H9 (cell line): ENCODE data around the gene ARIH1. TPM values are rescaled to one million over a fixed set of nuclear protein-coding genes. Genes with fewer than 3 reads are reported as not detected.

Experiments
- DNase-seq: peaks from one replicate; pipeline ENCODE4 v3.0.0-alpha.2; 2017
- H2AFZ ChIP-seq: one replicate; pipeline ENCODE4 v1.6.1; 2013; ENCODE audit warnings: mild to moderate bottlenecking, low read length, control low read depth, moderate library complexity
- H2AK5ac ChIP-seq: 2 replicates; pipeline ENCODE4 v1.6.1; 2013; ENCODE audit warnings: low read length, control low read depth, mixed read lengths; ENCODE audit not compliant: insufficient read length
- H2BK120ac ChIP-seq: one replicate; pipeline ENCODE4 v1.6.1; 2013; ENCODE audit warnings: low read depth, mild to moderate bottlenecking, low read length, control low read depth, inconsistent platforms; ENCODE audit not compliant: poor library complexity, severe bottlenecking
- H2BK12ac ChIP-seq: 2 replicates; pipeline ENCODE4 v1.6.1; 2013; ENCODE audit warnings: low read length, control low read depth, mixed read lengths, low read depth; ENCODE audit not compliant: insufficient read length
- H2BK15ac ChIP-seq: 2 replicates; pipeline ENCODE4 v1.6.1; 2013; ENCODE audit warnings: low read depth, low read length, control low read depth
- H2BK20ac ChIP-seq: one replicate; pipeline ENCODE4 v1.6.1; 2013; ENCODE audit warnings: low read depth, mild to moderate bottlenecking, low read length, control low read depth, inconsistent platforms; ENCODE audit not compliant: poor library complexity, severe bottlenecking
- H2BK5ac ChIP-seq: 2 replicates; pipeline ENCODE4 v1.6.1; 2013; ENCODE audit warnings: low read length, control low read depth, mixed read lengths; ENCODE audit not compliant: insufficient read length
- H3K14ac ChIP-seq: 2 replicates; pipeline ENCODE4 v1.6.1; 2013; ENCODE audit warnings: low read length, control low read depth; ENCODE audit not compliant: insufficient read depth
- H3K18ac ChIP-seq: 2 replicates; pipeline ENCODE4 v1.6.1; 2013; ENCODE audit warnings: low read depth, mild to moderate bottlenecking, mixed read lengths, low read length, control low read depth; ENCODE audit not compliant: insufficient read length
- H3K23ac ChIP-seq: 2 replicates; pipeline ENCODE4 v1.6.1; 2013; ENCODE audit warnings: low read length, control low read depth, mixed read lengths, low read depth; ENCODE audit not compliant: insufficient read length
- H3K23me2 ChIP-seq: 2 replicates; pipeline ENCODE4 v1.6.1; 2013; ENCODE audit warnings: low read depth, mild to moderate bottlenecking, mixed read lengths, low read length, control low read depth; ENCODE audit not compliant: insufficient read length, poor library complexity, severe bottlenecking
- H3K27ac ChIP-seq: 2 replicates; pipeline ENCODE4 v1.5.1; 2013; ENCODE audit warnings: low read length, control low read depth, mixed read lengths, low read depth; ENCODE audit not compliant: insufficient read length
- H3K27me3 ChIP-seq: 2 replicates; pipeline ENCODE4 v1.6.1; 2013; ENCODE audit warnings: low read length, control low read depth, inconsistent platforms; ENCODE audit not compliant: insufficient read depth
- H3K4ac ChIP-seq: 2 replicates; pipeline ENCODE4 v1.6.1; 2013; ENCODE audit warnings: low read depth, mild to moderate bottlenecking, control low read depth, inconsistent platforms, low read length, moderate library complexity
- H3K4me1 ChIP-seq: 2 replicates; pipeline ENCODE4 v1.6.1; 2013; ENCODE audit warnings: low read length, control low read depth, inconsistent platforms; ENCODE audit not compliant: insufficient read depth
- H3K4me2 ChIP-seq: 2 replicates; pipeline ENCODE4 v1.6.1; 2013; ENCODE audit warnings: low read length, control low read depth, mixed read lengths; ENCODE audit not compliant: insufficient read length, insufficient read depth
- H3K56ac ChIP-seq: 2 replicates; pipeline ENCODE4 v1.6.1; 2013; ENCODE audit warnings: low read depth, mild to moderate bottlenecking, mixed read lengths, low read length, control low read depth; ENCODE audit not compliant: insufficient read length
- H3K79me1 ChIP-seq: 2 replicates; pipeline ENCODE4 v1.6.1; 2013; ENCODE audit warnings: low read depth, mild to moderate bottlenecking, moderate library complexity, low read length, control low read depth, inconsistent platforms; ENCODE audit not compliant: insufficient read depth, poor library complexity, severe bottlenecking
- H3K79me2 ChIP-seq: 2 replicates; pipeline ENCODE4 v1.6.1; 2013; ENCODE audit warnings: low read length, control low read depth, inconsistent platforms; ENCODE audit not compliant: insufficient read depth
- H3K9ac ChIP-seq: 2 replicates; pipeline ENCODE4 v1.6.1; 2013; ENCODE audit warnings: low read length, control low read depth, mixed read lengths; ENCODE audit not compliant: insufficient read length; ENCODE audit errors: extremely low read depth
- H3K9me3 ChIP-seq: one replicate; pipeline ENCODE4 v1.6.1; 2013; ENCODE audit warnings: low read depth, low read length, inconsistent platforms; ENCODE audit not compliant: control insufficient read depth
- H3T11ph ChIP-seq: one replicate; pipeline ENCODE4 v1.6.1; 2013; ENCODE audit warnings: mild to moderate bottlenecking, low read length, control low read depth, inconsistent platforms
- H4K20me1 ChIP-seq: one replicate; pipeline ENCODE4 v1.6.1; 2013; ENCODE audit not compliant: control insufficient read depth, insufficient read length, insufficient read depth
- H4K5ac ChIP-seq: 2 replicates; pipeline ENCODE4 v1.6.1; 2013; ENCODE audit warnings: low read depth, mild to moderate bottlenecking, mixed read lengths, low read length, control low read depth; ENCODE audit not compliant: insufficient read length
- H4K8ac ChIP-seq: replicated peaks from 2 replicates; pipeline ENCODE4 v1.6.1; 2013; ENCODE audit warnings: low read length, control low read depth, mixed read lengths, low read depth; ENCODE audit not compliant: insufficient read length
- H4K91ac ChIP-seq: 2 replicates; pipeline ENCODE4 v1.6.1; 2013; ENCODE audit warnings: low read depth, mild to moderate bottlenecking, moderate library complexity, mixed read lengths, low read length, control low read depth; ENCODE audit not compliant: insufficient read length
- H3K27ac Mint-ChIP-seq, 3 experiments: 2 replicates in 2 of 3; 3 replicates in 1 of 3; pipeline ENCODE4 v1.8.0; 2020 to 2021; ENCODE audit warnings: mixed read lengths in 3 of 3, mild to moderate bottlenecking in 1 of 3, moderate library complexity in 1 of 3
- H3K27me3 Mint-ChIP-seq: 2 replicates; pipeline ENCODE4 v1.8.0; 2021; ENCODE audit warnings: low read depth, mild to moderate bottlenecking, moderate library complexity, mixed read lengths
- H3K36me3 Mint-ChIP-seq, 3 experiments: 2 replicates in 2 of 3; 3 replicates in 1 of 3; pipeline ENCODE4 v1.8.0; 2020 to 2021; ENCODE audit warnings: low read depth in 3 of 3, mixed read lengths in 3 of 3; ENCODE audit not compliant: insufficient read depth in 1 of 3
- H3K4me1 Mint-ChIP-seq, 2 experiments: 2 replicates each; pipeline ENCODE4 v1.8.0; 2020; ENCODE audit warnings: mixed read lengths in 2 of 2
- H3K4me3 Mint-ChIP-seq, 2 experiments: 2 replicates in 1 of 2; 3 replicates in 1 of 2; pipeline ENCODE4 v1.8.0; 2020 to 2021; ENCODE audit warnings: mild to moderate bottlenecking in 2 of 2, mixed read lengths in 2 of 2, moderate library complexity in 1 of 2
- H3K9me3 Mint-ChIP-seq, 2 experiments: 2 replicates in 1 of 2; 3 replicates in 1 of 2; pipeline ENCODE4 v1.8.0; 2020; ENCODE audit warnings: mild to moderate bottlenecking in 2 of 2, mixed read lengths in 2 of 2, moderate library complexity in 1 of 2
- WGBS: extraction: QIAGEN DNeasy Blood & Tissue Kit; methylation state at CpG from one replicate; pipeline ENCODE4 v1.1.7; 2013; ENCODE audit warnings: missing lambda C conversion rate, low lambda C conversion rate, mixed read lengths; ENCODE audit not compliant: insufficient read length; ENCODE audit errors: extremely low coverage; 5-methylcytosine and 5-hydroxymethylcytosine counted together
- total RNA-seq: library from RNA; stranded (reverse); gene quantifications from 2 replicates; pipeline ENCODE4 v1.2.1, GENCODE V29; 2021
- TF ChIP-seq, protein P1 (sequence below): fragments of 200-600 bp; sonication (generic); conservative IDR thresholded peaks from 3 replicates; pipeline ENCODE4 v1.8.0; 2021; ENCODE audit warnings: antibody characterized with exemption, mild to moderate bottlenecking

The ARIH1 gene
- total RNA-seq, 1 experiment from 2014 or later = 158 TPM

DNA sequence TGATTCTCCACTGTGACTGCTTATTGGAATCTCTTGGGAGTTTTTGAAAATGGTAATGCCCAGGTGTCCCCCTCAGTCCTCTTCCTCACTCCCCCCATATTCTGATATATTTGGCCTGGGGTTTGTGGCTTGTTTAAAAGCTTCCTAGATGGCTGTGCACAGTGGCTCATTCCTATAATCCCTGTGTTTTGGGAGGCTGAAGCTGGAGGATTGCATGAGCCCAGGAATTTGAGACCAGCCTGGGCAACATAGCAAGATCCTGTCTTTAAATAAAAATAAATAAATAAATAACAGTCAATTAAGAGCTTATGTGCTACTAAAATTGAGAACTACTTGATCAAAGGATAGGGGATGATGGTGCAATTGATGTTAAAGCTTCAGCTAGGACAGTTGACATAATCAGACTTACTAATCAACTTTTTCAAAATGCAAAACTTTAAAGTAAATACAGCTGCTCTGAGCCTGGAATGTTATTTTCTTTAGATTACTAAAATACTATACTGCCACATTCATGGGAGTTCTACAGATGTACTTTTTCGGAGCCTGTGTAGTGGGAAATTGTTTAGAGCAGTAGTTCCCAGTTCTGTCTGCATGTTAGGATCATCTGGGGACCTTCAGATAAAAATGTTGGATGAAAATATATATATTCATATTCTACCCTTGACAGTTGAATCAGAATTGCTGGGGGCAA is 33.4 kb downstream of the ARIH1 start:
- H3K9ac ChIP-seq = no peak overlapping the region
- no peak overlapping the region for H3K27ac Mint-ChIP-seq

More for the DNA sequence above, 33.4 kb downstream of the ARIH1 start:
- no peak overlapping the region for H3K4ac ChIP-seq
- no peak overlapping the region for H4K8ac ChIP-seq
- H3K23me2 ChIP-seq = no peaks in the 10 kb centered on the region
- H3K14ac ChIP-seq = no peak overlapping the region
- no peak overlapping the region for H2BK12ac ChIP-seq
- Mint-ChIP-seq H3K9me3 (no peaks in the 10 kb centered on the region), H3K36me3 (peaks cover 2 to 10% (median 5%) of the 10 kb centered on the region in 3 experiments; a peak in 6 of 7 replicates), H3K4me3 (no peak overlapping the region), H3K27me3 (no peaks in the 10 kb centered on the region), H3K4me1 (peaks cover 0 to 15% of the 10 kb centered on the region in 2 experiments; a peak in 1 of 4 replicates)
- H4K5ac ChIP-seq = no peak overlapping the region
- no peaks in the 10 kb centered on the region for H3K27me3 ChIP-seq
- H4K20me1 ChIP-seq = no peaks in the 10 kb centered on the region
- no peak overlapping the region for H4K91ac ChIP-seq
- H3K4me2 ChIP-seq = no peak overlapping the region
- no peaks in the 10 kb centered on the region for H3K4me1 ChIP-seq
- no peak overlapping the region for H2BK20ac ChIP-seq
- H2BK120ac ChIP-seq = no peak overlapping the region
- no peak overlapping the region for H2BK15ac ChIP-seq
- H3K79me2 ChIP-seq = peaks cover 27% of the 10 kb centered on the region; the same call in 1 of the 2 replicates
- H2BK5ac ChIP-seq = no peak overlapping the region
- H3T11ph ChIP-seq = no peak overlapping the region
- H3K18ac ChIP-seq = no peak overlapping the region
- WGBS = no CpG with 5 or more reads among the region's 1 CpG
- DNase-seq = no peak
- peaks cover 16% of the 10 kb centered on the region for H3K79me1 ChIP-seq
- no peak overlapping the region for H3K27ac ChIP-seq
- H3K56ac ChIP-seq = no peak overlapping the region
- no peak overlapping the region for H3K23ac ChIP-seq
- no peaks in the 10 kb centered on the region for H3K9me3 ChIP-seq
- TF ChIP-seq, protein P1, sequence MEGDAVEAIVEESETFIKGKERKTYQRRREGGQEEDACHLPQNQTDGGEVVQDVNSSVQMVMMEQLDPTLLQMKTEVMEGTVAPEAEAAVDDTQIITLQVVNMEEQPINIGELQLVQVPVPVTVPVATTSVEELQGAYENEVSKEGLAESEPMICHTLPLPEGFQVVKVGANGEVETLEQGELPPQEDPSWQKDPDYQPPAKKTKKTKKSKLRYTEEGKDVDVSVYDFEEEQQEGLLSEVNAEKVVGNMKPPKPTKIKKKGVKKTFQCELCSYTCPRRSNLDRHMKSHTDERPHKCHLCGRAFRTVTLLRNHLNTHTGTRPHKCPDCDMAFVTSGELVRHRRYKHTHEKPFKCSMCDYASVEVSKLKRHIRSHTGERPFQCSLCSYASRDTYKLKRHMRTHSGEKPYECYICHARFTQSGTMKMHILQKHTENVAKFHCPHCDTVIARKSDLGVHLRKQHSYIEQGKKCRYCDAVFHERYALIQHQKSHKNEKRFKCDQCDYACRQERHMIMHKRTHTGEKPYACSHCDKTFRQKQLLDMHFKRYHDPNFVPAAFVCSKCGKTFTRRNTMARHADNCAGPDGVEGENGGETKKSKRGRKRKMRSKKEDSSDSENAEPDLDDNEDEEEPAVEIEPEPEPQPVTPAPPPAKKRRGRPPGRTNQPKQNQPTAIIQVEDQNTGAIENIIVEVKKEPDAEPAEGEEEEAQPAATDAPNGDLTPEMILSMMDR = no peak
- no peak overlapping the region for H2AFZ ChIP-seq
- no peak overlapping the region for H2AK5ac ChIP-seq
